ENCODE data around the gene ANO1.

The ANO1 gene

DNA sequence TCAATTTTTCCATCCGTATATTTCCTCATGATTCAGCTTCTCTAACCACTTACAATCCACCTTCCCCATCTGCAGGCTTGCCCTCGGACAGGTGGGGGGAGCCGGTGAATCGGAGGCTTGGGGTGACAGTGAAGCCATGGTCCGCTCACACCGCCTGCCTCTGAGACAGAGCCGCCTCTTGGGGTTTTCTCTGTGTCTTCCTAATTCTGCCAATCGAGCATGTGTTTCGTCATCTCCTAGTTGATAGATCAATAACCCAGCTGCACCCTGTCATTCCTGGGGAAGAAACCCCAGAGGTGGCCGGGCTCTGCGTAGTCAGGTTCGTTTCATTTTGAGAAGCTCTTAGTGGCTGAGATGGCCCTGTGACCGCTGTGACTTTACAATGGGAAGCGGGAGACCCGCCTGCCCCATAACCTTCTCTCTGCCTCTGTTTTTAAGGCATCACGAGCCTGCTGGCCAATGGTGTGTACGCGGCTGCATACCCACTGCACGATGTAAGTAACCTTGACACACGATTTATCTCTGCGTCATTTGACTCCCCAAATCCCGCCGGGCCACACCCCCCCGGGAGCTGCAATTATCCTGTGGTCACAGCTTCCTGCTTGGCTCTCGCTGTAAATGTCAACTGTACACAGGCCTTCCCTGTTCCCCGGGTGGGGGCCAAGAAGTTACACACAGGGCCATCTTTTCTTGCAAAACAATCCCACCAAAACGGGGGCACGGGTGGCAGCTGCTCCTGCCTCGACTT is 33.3 kb downstream of the ANO1 start:
- FAIRE-seq (no peak), DNase-seq (ENCODE audit: low spot score) (peak; percentile 55)

- DNase-seq (ENCODE audit: low spot score) (no peak), FAIRE-seq (no peak)
Measured at GRCh38 chr11:70112017-70112434, 33.9 kb downstream of the ANO1 start.

- DNase-seq (ENCODE audit: low spot score) (no peak), FAIRE-seq (no peak)
Measured at GRCh38 chr11:70113801-70114200, 35.7 kb downstream of the ANO1 start.

- no peak for FAIRE-seq
- no peak for DNase-seq (ENCODE audit: low spot score)
Measured at GRCh38 chr11:70115778-70116177, 37.7 kb downstream of the ANO1 start.

DNA sequence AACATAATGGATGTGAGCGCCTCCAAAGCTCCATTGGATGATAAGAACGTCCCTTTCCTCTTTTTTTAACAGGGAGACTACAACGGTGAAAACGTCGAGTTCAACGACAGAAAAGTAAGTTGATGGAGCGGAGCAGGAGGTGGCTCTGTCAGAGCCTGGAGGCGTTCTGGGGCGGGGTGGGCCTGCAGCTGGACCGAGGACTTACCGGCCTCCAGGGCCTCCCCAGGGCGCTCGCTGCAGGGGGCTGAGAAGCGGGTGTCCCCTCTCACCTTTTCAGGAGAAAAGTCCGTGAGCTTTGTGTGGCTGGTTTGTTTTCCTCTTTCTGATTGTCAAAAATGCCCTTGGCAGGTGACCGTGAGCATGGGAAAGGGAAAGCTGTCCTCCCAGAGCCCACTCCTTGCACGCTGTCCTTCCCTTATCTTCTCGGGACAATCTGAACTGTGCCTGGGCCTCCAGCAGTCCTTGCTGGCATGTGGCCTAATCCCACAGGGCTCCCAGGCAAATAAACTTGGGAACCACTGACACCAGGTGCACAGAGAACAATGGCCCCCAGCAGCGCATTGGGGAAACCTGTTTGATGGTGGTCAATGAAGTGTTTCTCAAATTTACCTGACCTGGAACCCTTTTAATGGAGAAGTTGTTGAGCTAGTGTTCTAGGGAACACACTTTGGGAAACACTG is 38.4 kb downstream of the ANO1 start:
- FAIRE-seq = no peak
- DNase-seq (ENCODE audit: low spot score) = no peak

GRCh38 chr11:70117567-70118145 is 39.5 kb downstream of the ANO1 start:
- DNase-seq (ENCODE audit: low spot score) = no peak
- FAIRE-seq = no peak

DNA sequence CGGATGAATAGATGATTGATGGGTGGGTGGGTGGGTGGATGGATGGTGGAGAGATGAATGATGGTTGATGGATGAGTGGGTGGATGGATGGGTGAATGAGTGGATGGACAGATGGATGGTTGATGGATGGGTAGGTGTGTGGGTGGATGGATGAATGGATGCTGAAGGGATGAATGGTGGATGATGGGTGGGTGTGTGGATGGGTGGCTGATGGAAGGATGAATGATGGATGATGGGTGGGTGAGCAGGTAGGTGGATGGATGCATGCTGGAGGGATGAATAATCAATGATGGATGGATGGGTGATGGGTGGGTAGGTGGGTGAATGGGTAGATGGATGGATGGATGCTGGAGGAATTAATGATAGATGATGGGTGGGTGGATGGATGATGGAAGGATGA is 40.5 kb downstream of the ANO1 start:
- DNase-seq (ENCODE audit: low spot score) (no peak), FAIRE-seq (peak; percentile 71)

- DNase-seq (ENCODE audit: low spot score) (no peak), FAIRE-seq (no peak)
Measured at GRCh38 chr11:70119502-70119901, 41.4 kb downstream of the ANO1 start.

GRCh38 chr11:70120674-70121073 is 42.6 kb downstream of the ANO1 start:
- no peak for DNase-seq (ENCODE audit: low spot score)
- FAIRE-seq = no peak

DNA sequence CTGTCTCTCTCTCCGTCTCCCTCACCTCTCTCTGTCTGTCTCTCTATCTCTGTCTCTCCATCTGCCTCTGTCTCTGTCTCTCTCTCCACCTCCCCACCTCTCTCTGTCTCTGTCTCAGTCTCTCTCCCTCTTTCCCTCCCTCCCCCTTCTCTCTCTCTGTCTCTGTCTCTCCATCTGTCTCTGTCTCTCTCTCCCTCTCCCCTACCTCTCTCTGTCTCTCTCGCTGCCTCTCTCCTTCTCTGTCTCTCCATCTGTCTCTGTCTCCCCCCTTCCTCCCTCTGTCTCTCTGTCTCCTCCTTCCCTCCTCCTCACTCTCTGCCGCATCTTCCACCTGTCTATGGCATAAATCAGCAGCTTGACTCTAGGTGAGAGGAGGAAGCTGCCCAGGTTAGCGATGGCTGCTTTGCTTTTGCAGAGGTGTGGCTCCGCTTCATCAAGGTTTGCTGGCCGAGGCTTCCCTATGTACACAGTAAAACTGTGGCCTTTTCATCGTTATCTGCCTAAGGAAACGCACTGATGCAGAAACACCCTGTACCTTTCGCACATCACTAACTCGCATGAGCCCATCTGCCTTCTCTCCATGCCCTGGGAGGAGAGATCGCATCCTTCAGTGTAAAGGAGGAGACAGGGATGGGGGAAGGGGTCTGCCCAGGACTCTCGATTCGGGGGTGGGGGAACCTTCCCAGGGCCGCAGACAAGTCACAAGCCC is 44.5 kb downstream of the ANO1 start:
- FAIRE-seq = no peak
- DNase-seq (ENCODE audit: low spot score) = peak; percentile 21

GRCh38 chr11:70123711-70124110 is 45.6 kb downstream of the ANO1 start:
- FAIRE-seq (no peak), DNase-seq (ENCODE audit: low spot score) (no peak)

GRCh38 chr11:70124321-70125000 is 46.3 kb downstream of the ANO1 start:
- no peak for FAIRE-seq
- no peak for DNase-seq (ENCODE audit: low spot score)

DNA sequence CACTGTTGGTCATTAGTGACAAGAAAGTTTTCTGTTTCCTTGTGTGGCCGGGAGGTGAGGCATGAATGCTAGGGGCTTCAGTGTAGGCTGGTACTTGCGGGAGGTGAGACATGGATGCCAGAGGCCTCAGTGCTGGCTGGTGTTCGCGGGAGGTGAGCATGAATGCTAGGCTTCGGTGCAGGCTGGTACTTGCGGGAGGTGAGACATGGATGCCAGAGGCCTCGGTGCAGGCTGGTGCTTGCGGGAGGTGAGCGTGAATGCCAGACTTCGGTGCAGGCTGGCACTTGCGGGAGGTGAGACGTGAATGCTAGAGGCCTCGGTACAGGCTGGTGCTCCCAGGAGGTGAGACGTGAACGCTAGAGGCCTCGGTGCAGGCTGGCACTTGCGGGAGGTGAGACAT is 48.4 kb downstream of the ANO1 start:
- DNase-seq (ENCODE audit: low spot score) = no peak
- FAIRE-seq = no peak

- no peak for FAIRE-seq
Measured at GRCh38 chr11:70127653-70128434, 49.7 kb downstream of the ANO1 start.

DNA sequence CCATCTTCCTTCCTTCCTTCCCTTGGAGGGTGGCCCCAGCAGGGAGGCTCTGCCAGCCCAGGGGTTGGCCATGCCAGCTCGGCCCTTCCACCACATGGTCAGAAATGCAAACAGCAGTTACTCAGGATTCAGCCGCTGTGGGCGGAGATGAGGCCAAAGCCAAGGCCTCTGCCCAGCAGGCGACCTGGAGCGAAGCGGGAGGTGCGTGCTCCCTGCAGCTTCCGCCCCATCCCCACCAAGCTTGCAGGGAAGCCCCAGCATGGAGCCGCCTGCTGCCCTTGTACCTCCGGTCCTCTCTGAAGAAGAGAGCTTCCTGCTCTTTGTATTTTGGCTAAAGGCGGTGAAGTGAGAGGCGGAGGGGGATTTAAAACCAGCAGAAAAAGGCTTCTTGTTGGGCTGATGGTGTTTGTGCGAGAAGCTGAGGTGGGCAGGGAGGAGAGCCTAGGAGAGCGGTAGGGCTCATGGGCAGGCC is 50.4 kb downstream of the ANO1 start:
- FAIRE-seq = peak; percentile 69
- peak; percentile 47 for DNase-seq (ENCODE audit: low spot score)

More at GRCh38 chr11:70127653-70128434, 49.7 kb downstream of the ANO1 start:
- DNase-seq (ENCODE audit: low spot score) = no peak

GRCh38 chr11:70129051-70129592 is 51.0 kb downstream of the ANO1 start:
- FAIRE-seq = peak; percentile 17

DNA sequence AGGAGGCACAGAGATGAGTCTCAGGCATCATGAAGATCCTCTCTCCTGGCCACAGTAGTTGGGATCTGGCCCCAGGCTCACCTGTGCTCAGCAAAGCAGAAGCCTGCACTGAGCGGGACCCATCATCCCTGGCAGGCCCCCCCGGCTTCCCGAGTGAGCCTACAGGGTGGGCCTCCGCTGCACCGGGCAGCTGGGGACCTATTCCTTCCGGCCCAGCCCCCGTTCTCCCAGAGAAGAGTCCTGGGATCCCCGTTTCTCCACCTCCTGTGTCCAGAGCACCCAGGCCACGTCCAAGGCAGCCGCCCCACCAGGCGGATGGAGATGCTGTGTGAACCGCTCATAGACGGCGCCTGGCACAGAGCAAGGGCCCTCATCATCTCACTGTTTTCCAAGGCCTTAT is 52.5 kb downstream of the ANO1 start:
- DNase-seq (ENCODE audit: low spot score) = no peak

More at GRCh38 chr11:70129051-70129592, 51.0 kb downstream of the ANO1 start:
- DNase-seq (ENCODE audit: low spot score) = no peak

GRCh38 chr11:70131606-70132190 is 53.6 kb downstream of the ANO1 start:
- FAIRE-seq (no peak), DNase-seq (ENCODE audit: low spot score) (no peak)

More for the DNA sequence above, 52.5 kb downstream of the ANO1 start:
- no peak for FAIRE-seq

DNA sequence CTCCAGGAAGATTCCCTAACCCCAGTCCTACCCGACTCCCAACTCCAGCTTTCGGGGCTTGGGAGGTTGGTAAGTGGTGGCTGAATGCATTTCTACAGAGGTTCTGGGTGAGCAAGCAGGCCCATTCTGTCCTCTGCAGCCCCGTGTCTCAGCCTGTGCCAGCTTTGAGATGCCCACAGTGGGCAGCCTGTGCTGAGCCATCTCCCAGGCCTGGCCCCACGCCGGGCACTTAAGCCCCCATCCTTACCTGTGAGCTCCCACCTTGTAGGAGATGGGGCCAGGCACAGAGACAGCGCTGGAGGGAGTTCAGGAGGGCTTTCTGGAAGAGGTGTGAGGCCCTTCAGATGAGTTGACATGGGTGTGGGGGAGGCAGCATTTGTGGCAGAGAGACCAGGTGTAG is 54.5 kb downstream of the ANO1 start:
- FAIRE-seq (no peak), DNase-seq (ENCODE audit: low spot score) (no peak)

Measured in urothelium cell line (cell line).